ENCODE measurements around the gene TFDP1.

The TFDP1 gene

DNA sequence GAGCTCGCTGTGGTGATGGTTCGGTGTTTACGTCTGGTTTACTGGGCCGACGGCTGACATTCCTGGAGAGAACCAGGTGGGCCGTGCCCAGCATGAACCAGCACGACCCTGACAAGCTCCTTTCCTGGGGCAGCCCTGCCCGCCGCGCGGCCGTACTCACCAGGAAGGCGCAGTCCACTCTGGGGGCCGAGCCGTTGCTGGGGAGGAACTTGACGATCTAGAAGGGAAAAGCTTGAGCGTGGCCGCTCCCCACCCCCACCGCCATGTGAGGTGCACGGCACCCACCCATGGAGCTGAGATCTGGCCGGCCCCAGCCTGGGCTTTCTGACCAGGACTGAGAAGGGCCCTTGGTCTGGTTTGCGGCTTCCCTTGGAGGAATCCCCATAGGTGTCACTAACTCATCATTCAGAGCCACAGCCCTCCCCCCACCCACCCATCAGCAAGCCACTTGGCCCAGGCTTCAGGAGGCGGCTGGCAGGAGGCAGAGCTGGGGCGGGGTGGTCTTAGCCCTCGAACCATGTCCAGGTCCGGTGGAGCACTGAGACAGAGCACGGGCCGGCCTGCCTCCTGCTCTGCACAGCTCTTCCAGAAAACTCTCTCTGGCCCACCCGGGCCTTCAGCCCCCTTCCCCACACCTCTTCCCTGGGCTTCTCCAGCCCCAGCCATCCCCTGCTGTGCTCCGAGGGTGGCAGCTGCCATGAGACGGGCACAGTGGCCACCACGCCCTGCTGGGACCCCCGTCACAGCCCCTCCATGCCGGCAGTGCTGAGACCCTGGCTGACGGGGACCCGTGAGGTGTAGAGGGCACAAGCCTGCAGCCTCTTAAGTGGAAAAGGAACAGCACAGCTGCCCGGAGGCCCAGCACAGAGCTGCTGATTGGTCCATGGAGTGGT lies 67.2 kb downstream of the TFDP1 start:
- DNase-seq (ENCODE audit: low read depth), result no peak

DNA sequence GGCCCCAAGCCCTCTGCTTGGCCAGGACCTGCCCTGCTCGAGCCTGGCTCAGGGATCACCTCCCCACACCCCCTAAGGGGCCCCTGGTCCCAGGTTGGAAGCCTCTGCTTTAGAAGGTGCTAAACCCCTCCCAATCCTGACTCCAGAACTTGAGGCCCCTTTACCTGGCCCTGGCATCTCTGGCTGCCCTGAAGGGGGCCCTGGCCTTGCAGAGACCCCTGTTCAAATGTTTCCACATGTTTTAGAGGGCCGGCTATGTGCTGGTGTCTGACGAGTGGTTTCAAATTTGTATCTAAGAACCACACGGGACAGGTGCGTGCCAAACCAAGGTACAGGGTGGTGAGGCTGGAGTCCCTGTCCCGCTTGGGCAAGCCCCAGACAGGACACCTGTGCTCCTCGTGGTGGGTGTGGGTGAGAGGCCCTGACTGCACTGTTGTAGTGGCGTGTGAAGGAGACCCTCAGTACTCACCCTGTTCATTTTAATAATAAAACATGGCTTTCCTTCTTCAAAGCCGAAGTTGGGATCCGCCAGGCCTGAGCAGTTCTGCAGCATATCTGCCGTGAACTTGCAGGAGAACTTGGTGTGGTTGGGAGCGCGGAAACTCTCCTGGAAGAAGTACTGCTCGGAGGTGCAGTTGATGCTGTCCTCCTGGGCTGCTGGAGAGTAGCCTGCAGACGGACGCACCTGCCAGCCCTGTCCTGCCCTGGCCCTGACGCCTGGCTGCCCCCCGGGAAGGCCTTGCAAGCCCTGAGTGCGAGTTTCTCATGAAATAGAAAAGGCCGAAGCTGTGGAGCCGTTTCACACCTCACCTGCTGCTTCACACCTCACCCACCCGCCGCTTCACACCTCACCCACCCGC lies 68.1 kb downstream of the TFDP1 start:
- DNase-seq (ENCODE audit: low read depth), result no peak

DNA sequence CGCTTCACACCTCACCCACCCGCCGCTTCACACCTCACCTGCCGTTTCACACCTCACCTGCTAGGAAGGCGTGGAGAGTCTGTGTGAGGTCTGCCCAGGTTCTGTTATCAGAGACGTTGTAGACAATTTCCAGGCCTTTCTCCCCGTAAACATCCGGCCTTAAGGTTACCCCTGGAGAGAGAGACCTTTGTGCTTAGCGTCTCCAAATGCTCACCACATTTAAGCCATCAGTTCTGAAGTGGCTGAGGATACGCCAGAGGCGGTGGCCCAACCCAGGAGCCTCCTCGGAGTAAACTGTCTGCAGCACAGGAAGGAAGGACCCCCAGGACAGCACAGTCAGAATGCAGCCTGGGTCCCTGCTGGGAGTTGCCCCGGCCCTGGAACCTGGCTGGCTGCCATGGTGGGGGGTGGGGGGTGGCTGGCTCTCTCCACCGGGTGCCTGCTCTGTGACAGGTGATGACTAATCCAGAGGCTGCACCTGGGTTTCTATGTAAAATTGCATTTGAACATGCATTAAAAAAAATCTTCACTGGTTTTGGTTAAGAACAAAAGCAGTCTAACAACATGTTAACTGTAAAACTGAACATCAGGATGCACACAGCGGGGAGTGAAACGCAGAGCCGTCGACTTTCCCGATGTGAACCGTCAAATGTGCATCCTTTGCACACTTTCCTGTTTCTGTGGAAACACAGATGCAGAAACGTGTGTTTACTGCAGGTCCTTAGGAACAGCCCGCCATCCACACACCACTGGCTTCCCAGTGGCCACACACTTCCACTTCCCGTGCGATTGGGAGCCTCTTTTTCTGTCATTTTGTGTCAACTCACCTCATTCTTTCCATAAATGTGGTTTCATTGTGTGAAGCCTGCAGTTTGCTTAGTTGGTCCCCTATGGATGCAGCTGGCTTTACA lies 69.0 kb downstream of the TFDP1 start:
- DNase-seq (ENCODE audit: low read depth), result no peak

DNA sequence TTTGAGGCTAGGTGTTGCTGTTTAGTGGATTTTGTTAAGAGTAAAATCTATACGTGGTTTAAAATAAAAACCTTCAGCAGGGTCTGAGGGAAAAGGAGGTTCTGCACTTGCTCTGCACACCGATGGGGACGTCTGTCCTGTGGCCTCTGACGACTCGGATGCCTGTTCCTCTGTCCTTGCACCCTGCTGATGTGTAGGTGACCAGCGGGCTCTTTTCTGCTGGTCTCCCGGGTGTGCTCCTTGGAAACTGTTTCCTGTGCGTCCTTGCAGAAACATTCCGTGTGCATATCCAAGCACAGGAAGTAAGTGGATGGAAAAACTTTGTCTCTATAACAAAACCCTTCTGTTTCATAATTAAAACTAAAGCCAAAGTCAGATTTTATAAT lies 69.6 kb downstream of the TFDP1 start:
- DNase-seq (ENCODE audit: low read depth), result no peak

DNA sequence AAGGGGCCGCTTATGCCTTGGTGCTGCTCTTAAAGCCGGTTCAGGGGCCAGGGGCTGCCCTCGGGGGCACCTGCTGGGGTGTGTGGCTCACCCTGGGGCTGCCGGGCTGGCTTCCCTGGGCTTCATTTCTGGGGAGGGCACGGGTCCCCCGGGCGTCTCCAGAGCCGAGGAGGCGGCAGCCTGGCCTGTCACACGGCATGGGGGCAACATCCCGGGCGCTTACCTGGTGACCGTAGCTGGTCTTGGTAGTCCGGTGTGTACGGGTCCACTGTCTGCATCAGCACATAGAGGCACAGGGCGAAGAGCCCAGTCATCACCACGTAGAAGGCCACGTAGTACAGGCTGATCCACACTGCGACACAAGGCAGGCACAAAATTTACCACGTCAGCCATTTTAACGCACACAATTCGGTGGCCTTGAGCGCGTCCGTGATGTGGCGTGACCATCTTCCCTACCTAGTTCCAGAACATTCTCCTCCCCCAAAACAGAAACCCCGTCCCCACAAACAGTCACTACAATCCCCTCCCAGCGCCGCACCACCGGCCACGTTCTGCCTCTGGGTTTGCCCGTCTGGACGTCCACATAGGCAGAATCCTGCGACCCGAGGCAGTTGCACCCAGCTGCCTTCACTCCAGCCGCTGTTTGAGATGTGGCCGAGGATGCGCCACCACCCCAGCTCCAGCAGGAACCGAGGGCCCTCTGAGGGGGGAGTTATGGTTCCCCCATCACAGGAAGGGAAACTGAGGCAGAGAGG lies 70.2 kb downstream of the TFDP1 start:
- no peak for DNase-seq (ENCODE audit: low read depth)

DNA sequence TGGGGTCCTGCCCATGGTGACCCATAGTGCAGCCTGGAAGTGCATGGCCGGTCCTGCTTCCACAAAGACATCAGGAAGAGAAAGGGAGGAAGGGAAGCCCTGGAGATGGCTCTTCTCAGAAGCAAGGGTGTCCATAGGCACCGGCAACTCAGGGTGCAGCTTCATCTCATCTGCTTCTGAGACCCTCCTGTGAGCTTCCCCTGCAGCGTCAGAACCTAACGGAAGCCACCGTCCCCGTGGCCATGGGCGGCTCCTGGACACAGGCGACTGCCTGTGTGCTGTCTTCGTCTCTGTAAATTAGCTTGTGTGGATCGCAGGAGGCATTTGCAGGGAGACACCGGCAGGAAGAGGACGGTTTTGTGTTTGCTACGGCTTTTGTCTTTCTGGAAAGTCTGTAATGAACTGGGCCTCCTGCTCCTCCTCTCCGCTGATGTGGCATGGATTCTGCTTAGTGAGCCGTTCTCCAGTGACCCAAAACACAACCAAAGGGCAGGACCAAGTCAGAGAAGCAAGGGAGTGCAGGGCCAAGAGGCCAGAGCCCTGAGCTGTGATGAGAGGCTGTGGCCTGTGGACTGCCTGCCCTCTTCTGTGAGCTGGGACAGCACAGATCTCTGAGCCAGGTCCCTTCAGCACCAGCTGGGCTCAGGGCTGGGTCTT lies 70.9 kb downstream of the TFDP1 start:
- no peak for DNase-seq (ENCODE audit: low read depth)

DNA sequence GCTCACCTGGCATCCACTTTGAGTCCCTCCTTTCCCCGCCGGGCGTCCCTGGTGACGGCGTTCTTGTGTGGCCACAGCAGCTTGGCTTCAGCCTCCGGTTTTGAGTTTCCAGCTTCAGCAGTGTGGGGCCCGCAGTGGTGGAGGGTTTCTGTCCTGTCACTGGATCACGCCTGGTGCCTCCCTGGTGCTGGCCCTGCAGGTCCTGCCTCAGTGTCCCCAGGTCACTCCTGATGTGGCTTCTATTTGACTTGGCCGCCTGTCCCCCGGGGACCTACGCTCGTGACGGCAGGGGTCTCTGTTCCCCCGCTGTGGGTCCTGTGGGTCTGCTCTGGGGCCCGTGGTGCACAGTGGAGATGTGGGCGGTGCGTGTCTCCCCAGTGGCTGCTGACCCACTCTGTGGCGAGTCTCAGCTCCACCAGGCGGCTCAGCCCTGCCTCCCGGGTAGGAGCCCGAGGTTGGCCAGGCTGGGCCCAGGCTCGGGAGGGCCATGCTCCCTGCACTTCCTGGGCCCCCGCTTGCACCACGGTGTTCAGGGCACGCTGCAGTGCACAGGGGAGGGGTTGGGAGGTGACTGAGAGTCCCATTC lies 71.5 kb downstream of the TFDP1 start:
- DNase-seq (ENCODE audit: low read depth), result no peak

DNA sequence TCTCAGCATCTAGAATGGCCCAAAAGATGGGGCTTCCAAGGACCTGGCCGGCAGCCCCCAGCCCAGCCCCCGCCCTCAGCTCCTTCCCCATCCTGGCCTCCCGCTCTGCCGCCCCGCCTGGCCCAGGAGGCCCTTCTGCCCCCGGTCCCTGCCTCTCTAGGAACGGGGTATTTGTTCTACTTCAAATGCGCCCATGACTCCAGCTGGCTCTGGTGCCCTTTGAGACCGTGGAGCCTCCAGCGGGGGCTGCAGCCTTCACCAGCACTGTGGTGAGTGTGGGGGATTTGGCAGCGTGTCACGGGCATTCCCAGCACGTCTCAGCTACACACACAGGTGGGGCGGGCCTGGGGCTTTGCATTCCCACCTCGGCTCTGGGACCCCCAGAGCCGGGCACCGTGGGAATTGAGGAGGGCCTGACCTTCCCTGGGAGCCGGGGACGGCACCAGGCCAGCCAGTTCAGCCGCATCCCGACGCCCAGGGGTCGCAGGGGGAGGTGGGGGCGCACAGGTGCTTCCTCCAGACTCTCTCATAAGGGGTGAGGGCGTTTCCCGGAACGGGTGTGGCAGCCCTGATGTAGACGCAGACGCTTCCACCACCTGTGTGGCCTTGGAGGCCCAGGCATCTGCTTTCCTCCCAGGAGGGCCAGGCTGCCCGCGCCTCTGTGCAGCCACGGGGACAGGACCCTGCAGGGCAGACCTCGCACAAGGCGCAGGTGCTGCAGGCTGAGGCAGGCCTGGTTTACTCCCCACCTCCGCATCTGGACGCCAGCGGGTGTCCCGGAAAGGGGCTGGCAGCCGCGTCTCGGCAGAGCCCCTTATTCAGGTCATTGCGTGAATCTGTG lies 72.5 kb downstream of the TFDP1 start:
- no peak for DNase-seq (ENCODE audit: low read depth)

DNA sequence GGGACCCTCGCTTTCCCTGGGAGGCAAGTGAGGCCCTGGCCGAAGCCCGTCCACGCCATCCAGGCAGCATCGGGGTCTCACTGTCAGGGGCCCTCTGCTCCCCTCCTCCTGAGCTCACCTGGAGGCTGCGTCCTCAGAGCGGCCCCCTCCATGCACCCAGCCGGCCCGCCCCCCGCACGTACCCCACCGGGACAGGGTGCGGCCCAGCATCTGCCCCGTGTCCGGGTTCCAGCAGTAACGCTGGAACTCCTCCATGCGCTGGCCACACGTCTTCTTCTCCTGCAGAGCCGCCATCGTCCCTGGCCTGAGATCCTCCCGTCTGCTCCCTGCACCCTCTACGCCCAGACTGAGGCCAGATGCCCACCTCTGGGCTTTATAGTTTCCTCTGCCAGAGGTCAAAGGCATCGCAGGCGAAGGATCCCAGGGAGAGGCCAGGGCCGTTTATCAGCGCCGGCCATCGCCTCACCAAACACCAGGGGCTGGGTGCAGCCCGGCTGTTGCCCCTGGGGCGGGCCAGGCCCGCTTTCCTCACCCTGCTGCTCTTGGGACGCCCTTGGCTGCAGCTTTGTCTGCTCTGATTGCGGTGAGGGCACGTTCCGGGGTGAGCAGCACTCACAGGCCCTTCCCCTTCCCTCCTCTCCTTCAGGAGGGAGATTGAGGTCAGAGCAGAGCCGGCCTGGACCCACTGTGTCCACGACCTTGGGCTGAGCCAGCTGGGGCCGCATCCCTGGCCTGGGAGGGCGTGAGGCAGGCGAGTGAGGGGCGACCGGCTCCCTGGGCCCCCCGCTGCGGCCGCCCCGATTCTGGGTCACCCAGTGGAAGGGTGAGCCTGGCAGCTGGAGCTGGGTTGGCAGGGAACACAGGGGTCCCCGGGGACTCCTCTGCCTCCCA lies 73.5 kb downstream of the TFDP1 start, which contains the start of gene ATP4B:
ATP4B (minus strand) TSS at position 348 of the 891 bp plus-strand sequence; CDS start at position 294, 54 bp downstream.
- DNase-seq (ENCODE audit: low read depth), result no peak

DNA sequence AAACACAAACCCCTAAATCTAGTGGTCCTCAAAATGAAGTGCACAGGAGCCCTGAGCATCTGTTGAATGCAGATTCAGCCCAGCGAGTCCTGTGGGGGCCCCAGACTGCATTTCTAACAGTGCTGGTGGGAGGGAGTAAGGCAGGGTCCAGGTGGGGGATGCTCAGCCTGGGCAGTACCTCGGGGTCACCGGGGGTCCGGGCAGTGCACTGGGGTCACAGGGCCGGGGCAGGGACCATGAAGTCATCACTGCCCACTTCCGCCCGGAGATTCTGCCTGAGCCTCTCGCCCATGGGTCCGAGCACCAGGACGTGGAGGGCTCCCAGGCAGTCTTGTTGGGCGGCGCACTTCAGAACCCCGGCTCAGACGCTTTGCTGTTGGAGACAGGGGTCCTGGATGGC lies 74.3 kb downstream of the TFDP1 start:
- no peak for DNase-seq (ENCODE audit: low read depth)

DNA sequence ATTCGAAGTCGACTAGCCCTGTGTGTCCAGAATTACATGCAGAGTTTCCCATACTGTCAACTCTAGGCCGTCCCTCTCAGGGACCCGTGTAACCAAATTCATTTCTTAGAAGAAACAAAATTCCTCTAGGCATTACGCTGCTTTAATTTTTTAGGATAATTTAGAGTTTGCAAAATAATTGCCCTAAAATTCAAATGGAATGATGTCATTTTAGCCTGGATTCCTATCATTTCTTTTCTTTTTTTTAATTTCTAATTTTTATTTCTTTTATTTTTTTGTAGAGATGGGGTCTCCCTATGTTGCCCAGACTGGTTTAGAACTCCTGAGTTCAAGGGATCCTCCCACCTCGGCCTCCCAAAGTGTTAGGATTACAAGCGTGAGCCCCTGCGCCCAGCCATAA lies 74.8 kb downstream of the TFDP1 start:
- no peak for DNase-seq (ENCODE audit: low read depth)

DNA sequence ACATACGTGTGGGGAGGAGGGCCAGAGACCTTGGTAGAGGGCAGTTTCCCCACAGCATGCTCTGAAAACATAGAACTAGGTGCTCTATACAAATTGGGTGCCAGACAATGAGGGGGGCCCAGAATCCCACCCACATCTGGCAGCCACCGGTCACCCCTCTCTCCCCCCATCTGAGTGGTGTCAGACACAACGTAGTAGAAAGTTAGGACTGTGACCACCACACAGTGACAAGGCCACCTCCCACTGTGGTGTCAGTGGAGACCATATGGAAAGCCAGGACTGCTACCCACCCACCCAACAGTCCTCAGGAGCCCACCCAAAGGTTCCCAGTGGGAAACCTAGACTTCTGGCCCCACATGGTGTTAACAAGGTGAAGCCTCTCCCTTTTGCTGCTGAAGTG lies 75.5 kb downstream of the TFDP1 start:
- no peak for DNase-seq (ENCODE audit: low read depth)

DNA sequence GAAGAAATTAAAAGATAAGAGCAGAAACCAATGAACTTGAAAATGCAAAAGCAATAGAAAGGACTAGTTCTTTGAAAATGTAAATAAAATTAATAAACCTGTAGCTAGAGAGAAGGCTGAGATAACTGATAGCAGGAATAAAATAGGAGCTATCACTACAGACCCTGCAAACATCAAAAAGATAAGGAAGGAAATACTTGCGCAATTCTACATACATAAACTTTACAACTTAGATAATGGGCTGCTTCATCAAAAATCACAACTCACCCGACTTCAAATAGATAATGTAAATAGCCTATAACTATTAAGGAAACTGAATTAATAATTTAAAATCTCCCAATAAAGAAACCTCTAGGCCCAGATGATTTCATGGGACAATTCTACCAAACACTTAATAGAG lies 77.0 kb downstream of the TFDP1 start:
- DNase-seq (ENCODE audit: low read depth), result no peak

DNA sequence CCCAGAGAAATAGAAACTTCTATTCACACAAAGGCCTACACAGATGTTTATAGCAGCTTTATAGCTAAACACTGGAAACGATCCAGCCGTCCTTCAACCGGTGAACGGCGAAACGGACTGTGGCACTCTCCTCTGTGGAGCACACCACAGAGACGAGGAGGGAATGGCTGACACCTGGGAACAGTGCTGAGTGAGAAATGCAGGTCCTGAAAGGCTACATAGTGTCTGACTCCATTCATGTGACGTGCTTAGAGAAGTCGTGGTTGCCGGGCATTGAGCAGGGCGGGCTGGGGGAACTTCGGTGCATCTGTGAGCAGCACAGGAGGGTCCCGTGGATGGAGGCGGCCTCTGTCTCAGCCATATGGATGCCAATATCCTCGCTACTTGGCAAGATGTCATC lies 79.4 kb downstream of the TFDP1 start:
- DNase-seq (ENCODE audit: low read depth), result no peak

DNA sequence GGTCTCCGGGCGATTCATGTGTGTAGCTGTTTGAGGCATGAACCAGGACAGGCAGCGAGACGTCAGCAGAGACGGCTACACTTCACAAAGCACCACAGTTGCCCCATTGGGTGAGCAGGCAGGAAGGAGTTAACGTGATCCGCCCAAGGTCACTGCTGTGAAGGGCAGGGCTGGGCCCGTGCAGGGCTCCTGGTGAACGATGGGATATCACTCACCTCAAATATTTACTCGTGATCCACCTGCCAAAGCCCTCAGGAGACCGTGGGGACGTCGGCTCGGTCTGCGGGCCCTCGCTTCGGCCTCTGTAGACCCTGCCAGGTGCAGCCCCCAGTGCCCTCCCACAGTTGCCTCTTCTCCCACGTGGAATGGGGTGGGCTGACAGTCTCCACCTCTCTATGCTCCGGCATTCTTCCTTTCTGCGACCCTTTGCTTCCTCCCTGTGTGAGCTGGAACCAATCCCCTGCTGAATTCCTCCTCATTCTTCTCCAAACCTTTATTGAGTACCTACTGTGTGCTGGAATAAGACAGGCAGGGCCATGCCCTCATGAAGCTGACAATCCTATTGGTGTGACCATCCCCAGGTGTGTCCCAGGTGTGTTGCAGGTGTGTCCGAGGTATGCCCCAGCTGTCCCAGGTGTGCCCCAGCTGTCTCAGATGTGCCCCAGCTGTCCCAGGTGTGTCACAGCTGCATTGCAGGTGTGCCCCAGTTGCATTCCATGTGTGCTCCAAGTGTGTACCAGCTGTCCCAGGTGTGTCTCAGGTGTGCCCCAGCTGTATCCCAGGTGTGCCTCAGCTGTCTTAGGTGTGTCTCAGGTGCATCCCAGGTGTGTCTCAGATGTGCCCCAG lies 80.4 kb downstream of the TFDP1 start:
- DNase-seq (ENCODE audit: low read depth), result no peak

DNA sequence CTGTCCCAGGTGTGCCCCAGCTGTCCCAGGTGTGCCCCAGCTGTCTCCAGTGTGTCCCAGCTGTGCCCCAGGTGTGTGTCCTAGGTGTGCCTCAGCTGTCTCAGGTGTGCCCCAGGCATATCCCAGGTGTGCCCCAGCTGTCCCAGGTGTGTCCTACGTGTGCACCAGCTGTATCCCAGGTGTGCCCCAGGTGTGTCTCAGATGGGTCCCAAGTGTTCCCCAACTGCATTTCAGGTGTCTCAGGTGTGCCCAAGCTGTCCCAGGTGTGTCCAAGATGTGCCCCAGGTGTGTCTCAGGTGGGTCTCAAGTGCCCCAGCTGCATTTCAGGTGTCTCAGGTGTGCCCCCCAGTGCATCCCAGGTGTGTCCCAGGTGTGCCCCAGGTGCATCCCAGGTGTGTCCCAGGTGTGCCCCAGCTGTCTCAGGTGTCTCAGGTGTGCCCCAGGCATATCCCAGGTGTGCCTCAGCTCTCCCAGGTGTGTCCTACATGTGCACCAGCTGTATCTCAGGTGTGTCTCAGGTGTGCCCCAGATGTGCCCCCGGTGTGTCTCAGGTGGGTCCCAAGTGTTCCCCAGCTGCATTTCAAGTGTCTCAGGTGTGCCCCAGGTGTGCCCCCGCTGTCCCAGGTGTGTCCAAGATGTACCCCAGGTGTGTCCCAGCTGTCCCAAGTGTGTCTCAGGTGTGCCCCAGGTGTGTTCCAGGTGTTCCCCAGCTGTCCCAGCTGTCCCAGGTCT lies 81.2 kb downstream of the TFDP1 start:
- no peak for DNase-seq (ENCODE audit: low read depth)

DNA sequence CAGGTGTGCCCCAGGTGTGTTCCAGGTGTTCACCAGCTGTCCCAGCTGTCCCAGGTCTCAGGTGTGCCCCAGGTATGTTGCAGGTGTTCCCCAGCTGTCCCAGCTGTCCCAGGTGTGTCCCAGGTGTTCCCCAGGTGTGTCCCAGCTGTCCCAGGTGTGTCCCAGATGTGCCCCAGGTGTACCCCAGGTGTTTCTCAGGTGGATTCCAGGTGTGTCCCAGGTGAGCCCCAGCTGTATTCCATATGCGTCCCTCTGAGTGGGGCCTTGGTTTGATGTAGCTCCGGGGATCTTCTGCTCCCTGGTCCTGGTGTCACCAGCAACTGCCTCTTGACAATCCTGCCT lies 81.7 kb downstream of the TFDP1 start:
- DNase-seq (ENCODE audit: low read depth), result no peak

Data from non-pigmented ciliary epithelial cell (primary cell).